Hepatocyte (in vitro differentiated cells): Measurements from ENCODE around the gene OPCML. TPM values are rescaled to one million over a fixed set of nuclear protein-coding genes. Genes with fewer than 3 reads are reported as not detected.
A peak's percentile ranks its signal among the peaks of the same experiment; 100 is the strongest.

Experiments used
- DNase-seq: peaks from one replicate; pipeline ENCODE4 v3.0.0-alpha.2; 2016; ENCODE audit warnings: low spot score
- H2AFZ ChIP-seq: fragments of 200-600 bp; sonication (generic); 2 replicates; pipeline ENCODE4 v1.6.0; 2016; ENCODE audit warnings: antibody characterized with exemption, mild to moderate bottlenecking
- H3K27ac ChIP-seq: fragments of 200-600 bp; sonication (generic); 2 replicates; pipeline ENCODE4 v1.5.1; 2016; ENCODE audit warnings: mild to moderate bottlenecking
- H3K27me3 ChIP-seq: fragments of 200-600 bp; sonication (generic); 2 replicates; pipeline ENCODE4 v1.6.1; 2016
- H3K36me3 ChIP-seq: fragments of 200-600 bp; sonication (generic); replicated peaks from 2 replicates; pipeline ENCODE4 v1.5.1; 2016; ENCODE audit warnings: low read depth; ENCODE audit not compliant: insufficient read depth
- H3K4me1 ChIP-seq: fragments of 200-600 bp; sonication (generic); 2 replicates; pipeline ENCODE4 v1.5.1; 2016; ENCODE audit warnings: mild to moderate bottlenecking, moderate library complexity; ENCODE audit not compliant: insufficient read depth
- H3K4me2 ChIP-seq: fragments of 200-600 bp; sonication (generic); 2 replicates; pipeline ENCODE4 v1.6.0; 2016
- H3K4me3 ChIP-seq: fragments of 200-600 bp; sonication (generic); 2 replicates; pipeline ENCODE4 v1.5.1; 2016; ENCODE audit warnings: mild to moderate bottlenecking
- H3K79me2 ChIP-seq: fragments of 200-600 bp; sonication (generic); 2 replicates; pipeline ENCODE4 v1.6.0; 2017; ENCODE audit warnings: mild to moderate bottlenecking
- H3K9me2 ChIP-seq: fragments of 200-600 bp; sonication (generic); replicated peaks from 2 replicates; pipeline ENCODE4 v1.6.0; 2017; ENCODE audit warnings: mild to moderate bottlenecking; ENCODE audit not compliant: insufficient read depth
- H3K9me3 ChIP-seq: fragments of 200-600 bp; sonication (generic); 2 replicates; pipeline ENCODE4 v1.5.1; 2016; ENCODE audit warnings: low read depth, mild to moderate bottlenecking
- H4K20me1 ChIP-seq: fragments of 200-600 bp; sonication (generic); 2 replicates; pipeline ENCODE4 v1.6.0; 2016; ENCODE audit warnings: mild to moderate bottlenecking; ENCODE audit not compliant: insufficient read depth, poor library complexity, severe bottlenecking
- EZH2 ChIP-seq: fragments of 200-600 bp; sonication (generic); IDR thresholded peaks from 2 replicates; pipeline ENCODE4 v1.6.1; 2016; ENCODE audit warnings: antibody characterized with exemption, mild to moderate bottlenecking, borderline replicate concordance
- EZH2phosphoT487 ChIP-seq: fragments of 200-600 bp; sonication (generic); IDR thresholded peaks from one replicate; pipeline ENCODE4 v1.6.1; 2018; ENCODE audit warnings: antibody characterized with exemption, mild to moderate bottlenecking, low read depth, moderate library complexity; ENCODE audit not compliant: unreplicated experiment, severe bottlenecking
- WGBS: methylation state at CpG from one replicate; pipeline ENCODE4 v1.1.6; 2016; ENCODE audit warnings: low lambda C conversion rate; ENCODE audit errors: missing lambda C conversion rate; 5-methylcytosine and 5-hydroxymethylcytosine counted together
- polyA plus RNA-seq: library from polyadenylated mRNA; unstranded; fragments of >200 nt; fragmentation: Nextera tagmentation; extraction: Ambion mirVana; gene quantifications from 2 replicates; pipeline ENCODE4 v1.2.1, GENCODE V29; 2016
- total RNA-seq: library from RNA; depleted of rRNA; stranded (reverse); fragments of >200 nt; gene quantifications from 2 replicates; pipeline ENCODE4 v1.2.3, GENCODE V29; 2014
- TF ChIP-seq, protein P1 (sequence below): fragments of 200-600 bp; sonication (generic); IDR thresholded peaks from 2 replicates; pipeline ENCODE4 v1.5.1; 2016; ENCODE audit warnings: antibody characterized with exemption, mild to moderate bottlenecking; ENCODE audit not compliant: poor library complexity

OPCML gene
- total and polyA plus RNA-seq, 2 experiments from 2014 or later = 0.37 to 0.98 TPM

DNA sequence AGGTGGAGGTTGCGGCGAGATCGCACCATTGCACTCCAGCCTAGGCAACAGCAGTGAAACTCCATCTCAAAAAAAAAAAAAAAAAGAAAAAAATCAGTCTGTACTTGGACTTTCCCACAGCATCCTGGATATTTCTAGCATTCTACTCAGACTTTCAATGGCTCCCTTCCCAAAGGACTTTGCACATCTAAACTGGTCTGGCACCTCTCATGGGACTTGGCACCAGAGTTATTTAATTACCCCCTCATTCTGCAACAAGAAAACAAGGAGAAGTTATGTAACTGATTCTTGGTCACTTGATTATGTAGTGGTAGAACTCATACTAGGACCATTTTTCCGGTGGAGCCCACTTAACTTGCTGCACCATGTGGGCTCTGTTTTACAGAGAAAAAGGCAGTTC is 519.5 kb downstream of the OPCML start:
- Histone ChIP-seq H3K9me3 (no peaks in the 10 kb centered on the region), H3K27ac (no peak overlapping the region), H3K36me3 (no peaks in the 10 kb centered on the region), H3K4me1 (no peaks in the 10 kb centered on the region), H3K4me3 (no peak overlapping the region), H3K27me3 (peaks cover 16% of the 10 kb centered on the region), H3K79me2 (no peaks in the 10 kb centered on the region), H3K4me2 (no peak overlapping the region), H4K20me1 (no peaks in the 10 kb centered on the region), H2AFZ (no peak overlapping the region), H3K9me2 (no peaks in the 10 kb centered on the region)
- TF ChIP-seq, protein P1, sequence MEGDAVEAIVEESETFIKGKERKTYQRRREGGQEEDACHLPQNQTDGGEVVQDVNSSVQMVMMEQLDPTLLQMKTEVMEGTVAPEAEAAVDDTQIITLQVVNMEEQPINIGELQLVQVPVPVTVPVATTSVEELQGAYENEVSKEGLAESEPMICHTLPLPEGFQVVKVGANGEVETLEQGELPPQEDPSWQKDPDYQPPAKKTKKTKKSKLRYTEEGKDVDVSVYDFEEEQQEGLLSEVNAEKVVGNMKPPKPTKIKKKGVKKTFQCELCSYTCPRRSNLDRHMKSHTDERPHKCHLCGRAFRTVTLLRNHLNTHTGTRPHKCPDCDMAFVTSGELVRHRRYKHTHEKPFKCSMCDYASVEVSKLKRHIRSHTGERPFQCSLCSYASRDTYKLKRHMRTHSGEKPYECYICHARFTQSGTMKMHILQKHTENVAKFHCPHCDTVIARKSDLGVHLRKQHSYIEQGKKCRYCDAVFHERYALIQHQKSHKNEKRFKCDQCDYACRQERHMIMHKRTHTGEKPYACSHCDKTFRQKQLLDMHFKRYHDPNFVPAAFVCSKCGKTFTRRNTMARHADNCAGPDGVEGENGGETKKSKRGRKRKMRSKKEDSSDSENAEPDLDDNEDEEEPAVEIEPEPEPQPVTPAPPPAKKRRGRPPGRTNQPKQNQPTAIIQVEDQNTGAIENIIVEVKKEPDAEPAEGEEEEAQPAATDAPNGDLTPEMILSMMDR = no peak
- TF ChIP-seq EZH2 = no peak
- TF ChIP-seq EZH2phosphoT487 = no peak
- 99% methylated on average over 4 of the region's 4 CpGs for WGBS
- DNase-seq = no peak

DNA sequence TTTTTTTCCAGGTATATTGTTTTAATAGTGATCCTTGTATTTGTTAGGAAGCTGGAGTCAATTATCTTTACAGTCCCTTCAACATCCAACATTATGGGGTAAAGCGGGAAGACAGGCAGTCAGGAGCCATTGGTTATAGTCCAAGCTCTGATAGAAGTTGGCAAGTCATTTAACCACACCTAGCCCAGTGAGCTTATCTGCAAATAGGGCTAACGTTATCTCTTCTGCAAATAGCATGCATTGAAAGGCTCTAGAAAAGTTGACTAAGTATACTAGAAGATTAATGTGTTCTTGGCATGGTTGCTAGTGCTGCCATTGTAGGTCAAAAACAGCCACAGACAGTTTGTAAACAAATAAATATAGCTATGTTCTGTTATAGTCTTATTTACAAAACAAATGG is 520.7 kb downstream of the OPCML start:
- no peaks in the 10 kb centered on the region for H3K4me1 ChIP-seq
- no peaks in the 10 kb centered on the region for H3K9me3 ChIP-seq
- 13% methylated on average over 2 of the region's 2 CpGs for WGBS
- H3K4me2 ChIP-seq = no peak overlapping the region
- H3K27me3 ChIP-seq = peaks cover 16% of the 10 kb centered on the region
- no peaks in the 10 kb centered on the region for H3K79me2 ChIP-seq
- TF ChIP-seq EZH2 (no peak), EZH2phosphoT487 (no peak)
- TF ChIP-seq, protein P1 = no peak
- peak; percentile 21 for DNase-seq
- H4K20me1 ChIP-seq = no peaks in the 10 kb centered on the region
- H3K27ac ChIP-seq = no peak overlapping the region
- H3K4me3 ChIP-seq = no peak overlapping the region
- no peak overlapping the region for H2AFZ ChIP-seq
- no peaks in the 10 kb centered on the region for H3K36me3 ChIP-seq
- no peaks in the 10 kb centered on the region for H3K9me2 ChIP-seq

DNA sequence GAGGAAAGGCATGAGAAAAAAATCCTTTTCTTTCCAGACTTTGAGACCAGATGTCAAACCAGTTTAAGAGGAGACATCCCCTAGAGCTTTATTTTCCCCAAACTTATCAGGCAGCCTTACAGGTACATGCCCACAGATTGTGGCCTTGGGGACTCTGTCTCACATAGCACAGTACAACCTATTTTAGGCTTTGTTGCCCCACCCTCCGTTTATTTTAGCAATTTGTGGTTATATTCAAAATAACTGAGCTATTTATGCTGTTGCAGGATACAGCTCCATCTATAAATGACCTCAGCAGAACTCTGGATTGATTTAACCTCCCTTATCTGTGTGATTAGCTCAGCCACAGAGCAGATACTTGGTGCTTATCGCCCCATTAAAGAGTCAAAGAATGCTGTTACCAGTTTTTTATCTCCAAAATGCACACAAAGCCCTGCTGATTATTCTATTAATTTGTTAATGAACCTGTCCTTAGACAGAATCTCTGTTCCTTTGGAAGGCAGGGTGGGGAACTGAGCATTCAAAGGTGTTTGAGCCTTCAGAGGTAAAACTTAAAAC is 525.2 kb downstream of the OPCML start:
- Histone ChIP-seq H3K4me2 (no peak overlapping the region), H3K4me1 (no peaks in the 10 kb centered on the region), H3K4me3 (no peak overlapping the region), H3K79me2 (no peaks in the 10 kb centered on the region), H3K9me3 (no peaks in the 10 kb centered on the region), H3K9me2 (no peaks in the 10 kb centered on the region), H3K27ac (no peak overlapping the region), H4K20me1 (no peaks in the 10 kb centered on the region), H2AFZ (no peak overlapping the region), H3K27me3 (peaks cover 10% of the 10 kb centered on the region), H3K36me3 (no peaks in the 10 kb centered on the region)
- no peak for DNase-seq
- 21% methylated on average over 2 of the region's 2 CpGs for WGBS
- no peak for TF ChIP-seq EZH2
- TF ChIP-seq, protein P1 = no peak

DNA sequence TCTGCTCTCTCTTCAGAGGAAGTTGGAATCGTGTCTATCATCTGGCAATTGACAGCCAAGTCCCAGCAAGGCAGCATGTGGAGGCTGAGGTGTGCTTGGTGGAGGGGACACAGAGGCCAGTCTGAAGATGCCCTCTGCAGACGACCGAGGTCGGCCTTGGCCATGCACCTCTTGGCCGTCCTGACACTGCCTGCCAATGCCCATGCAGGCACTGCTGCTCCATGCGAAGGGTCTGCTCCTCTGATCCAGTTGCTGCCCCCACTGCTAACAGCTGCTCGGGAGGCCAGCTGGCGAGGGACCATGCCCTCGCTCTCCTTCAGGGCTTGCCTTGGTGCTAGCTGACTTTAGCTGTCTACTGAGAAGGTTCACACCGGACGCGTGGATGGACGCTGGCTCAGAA is 527.9 kb downstream of the OPCML start:
- Histone ChIP-seq H2AFZ (no peak overlapping the region), H3K36me3 (no peaks in the 10 kb centered on the region), H3K4me3 (no peak overlapping the region), H3K9me2 (no peaks in the 10 kb centered on the region), H3K27me3 (no peaks in the 10 kb centered on the region), H4K20me1 (no peaks in the 10 kb centered on the region), H3K27ac (no peak overlapping the region), H3K4me2 (no peak overlapping the region), H3K9me3 (no peaks in the 10 kb centered on the region), H3K4me1 (no peaks in the 10 kb centered on the region), H3K79me2 (no peaks in the 10 kb centered on the region)
- DNase-seq = no peak
- WGBS = 82% methylated on average over 13 of the region's 13 CpGs
- TF ChIP-seq EZH2 = no peak
- TF ChIP-seq, protein P1 = no peak
- no peak for TF ChIP-seq EZH2phosphoT487
